KMS-11 (cell line): ENCODE measurements around the gene SACS.

Experiments
- H2AFZ ChIP-seq: fragments of 200-600 bp; sonication (generic); 2 replicates; pipeline ENCODE4 v1.6.1; 2016; ENCODE audit warnings: antibody characterized with exemption, mixed run types, low read depth
- H3K27ac ChIP-seq: fragments of 200-600 bp; sonication (generic); 2 replicates; pipeline ENCODE4 v1.6.1; 2016; ENCODE audit warnings: mild to moderate bottlenecking, mixed run types
- H3K27me3 ChIP-seq: fragments of 200-600 bp; sonication (generic); 2 replicates; pipeline ENCODE4 v1.6.1; 2017; ENCODE audit warnings: mild to moderate bottlenecking, low read depth, mixed run types, moderate library complexity; ENCODE audit not compliant: insufficient read depth
- H3K36me3 ChIP-seq: fragments of 200-600 bp; sonication (generic); 2 replicates; pipeline ENCODE4 v1.6.1; 2017; ENCODE audit warnings: mild to moderate bottlenecking, mixed run types; ENCODE audit not compliant: insufficient read depth
- H3K4me1 ChIP-seq: fragments of 200-600 bp; sonication (generic); 2 replicates; pipeline ENCODE4 v1.6.1; 2016; ENCODE audit warnings: mild to moderate bottlenecking, low read depth, mixed run types; ENCODE audit not compliant: poor library complexity, severe bottlenecking
- H3K4me2 ChIP-seq: fragments of 200-600 bp; sonication (generic); 2 replicates; pipeline ENCODE4 v1.7.0; 2016; ENCODE audit warnings: mild to moderate bottlenecking, mixed run types
- H3K4me3 ChIP-seq: fragments of 200-600 bp; sonication (generic); IDR thresholded peaks from 2 replicates; pipeline ENCODE4 v1.6.1; 2017; ENCODE audit warnings: low read depth, low read length, mixed read lengths; ENCODE audit not compliant: insufficient read depth
- H3K79me2 ChIP-seq: fragments of 200-600 bp; sonication (generic); 2 replicates; pipeline ENCODE4 v1.6.1; 2016; ENCODE audit warnings: low read depth, mixed run types; ENCODE audit not compliant: insufficient read depth
- H3K9ac ChIP-seq: fragments of 200-600 bp; sonication (generic); 2 replicates; pipeline ENCODE4 v1.6.1; 2016; ENCODE audit warnings: mild to moderate bottlenecking, mixed run types
- H4K20me1 ChIP-seq: fragments of 200-600 bp; sonication (generic); 2 replicates; pipeline ENCODE4 v1.6.1; 2016; ENCODE audit warnings: mild to moderate bottlenecking, mixed run types; ENCODE audit not compliant: insufficient read depth
- TF ChIP-seq, protein P1 (sequence below): fragments of 200-600 bp; sonication (generic); conservative IDR thresholded peaks from 2 replicates; pipeline ENCODE4 v1.6.1; 2017; ENCODE audit warnings: low read depth, mild to moderate bottlenecking, antibody characterized with exemption, low read length, moderate library complexity, mixed read lengths

The SACS gene

DNA sequence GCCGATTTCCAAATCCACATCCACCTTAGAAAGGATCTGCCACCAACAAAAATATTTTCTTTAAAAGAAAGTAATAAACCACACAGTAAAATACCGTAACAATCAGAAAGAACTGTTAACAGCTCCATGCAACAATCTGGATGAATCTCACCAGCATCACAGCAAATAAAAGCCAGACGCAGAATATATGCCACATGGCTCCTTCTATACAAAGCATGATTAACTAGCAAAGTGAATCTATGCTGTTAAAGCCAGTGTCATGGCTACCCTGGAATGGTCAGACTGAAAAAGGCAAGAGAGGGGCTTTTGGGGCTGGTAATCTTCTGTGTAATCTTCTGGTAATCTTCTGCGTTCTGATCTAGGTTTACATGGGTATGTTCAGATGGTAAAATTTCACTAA lies 81.3 kb downstream of the SACS start:
- Histone ChIP-seq H2AFZ (no peak overlapping the region), H4K20me1 (no peaks in the 10 kb centered on the region), H3K27me3 (no peaks in the 10 kb centered on the region), H3K27ac (no peak overlapping the region), H3K36me3 (no peaks in the 10 kb centered on the region), H3K4me1 (no peaks in the 10 kb centered on the region), H3K4me2 (no peak overlapping the region), H3K9ac (no peak overlapping the region), H3K4me3 (no peak overlapping the region), H3K79me2 (no peaks in the 10 kb centered on the region)
- TF ChIP-seq, protein P1, sequence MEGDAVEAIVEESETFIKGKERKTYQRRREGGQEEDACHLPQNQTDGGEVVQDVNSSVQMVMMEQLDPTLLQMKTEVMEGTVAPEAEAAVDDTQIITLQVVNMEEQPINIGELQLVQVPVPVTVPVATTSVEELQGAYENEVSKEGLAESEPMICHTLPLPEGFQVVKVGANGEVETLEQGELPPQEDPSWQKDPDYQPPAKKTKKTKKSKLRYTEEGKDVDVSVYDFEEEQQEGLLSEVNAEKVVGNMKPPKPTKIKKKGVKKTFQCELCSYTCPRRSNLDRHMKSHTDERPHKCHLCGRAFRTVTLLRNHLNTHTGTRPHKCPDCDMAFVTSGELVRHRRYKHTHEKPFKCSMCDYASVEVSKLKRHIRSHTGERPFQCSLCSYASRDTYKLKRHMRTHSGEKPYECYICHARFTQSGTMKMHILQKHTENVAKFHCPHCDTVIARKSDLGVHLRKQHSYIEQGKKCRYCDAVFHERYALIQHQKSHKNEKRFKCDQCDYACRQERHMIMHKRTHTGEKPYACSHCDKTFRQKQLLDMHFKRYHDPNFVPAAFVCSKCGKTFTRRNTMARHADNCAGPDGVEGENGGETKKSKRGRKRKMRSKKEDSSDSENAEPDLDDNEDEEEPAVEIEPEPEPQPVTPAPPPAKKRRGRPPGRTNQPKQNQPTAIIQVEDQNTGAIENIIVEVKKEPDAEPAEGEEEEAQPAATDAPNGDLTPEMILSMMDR = no peak

DNA sequence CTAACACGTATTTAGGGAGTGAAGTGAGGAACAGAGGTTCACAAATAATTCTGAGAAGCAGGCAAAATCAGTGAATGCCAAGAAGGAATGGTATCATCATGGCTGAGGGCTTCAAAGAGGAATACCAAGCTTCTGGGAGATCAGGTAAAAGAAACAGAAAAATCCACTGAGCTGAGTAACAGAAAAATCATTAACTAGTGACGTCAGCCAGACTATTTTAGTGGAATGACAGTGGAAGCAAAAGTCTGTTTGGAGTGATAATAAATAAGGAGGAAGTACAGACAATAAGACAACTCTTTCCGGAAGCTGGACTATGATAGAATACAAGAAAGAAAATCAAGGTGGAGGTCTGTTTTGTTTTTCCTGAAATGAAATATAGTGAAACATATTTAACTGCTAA lies 83.5 kb downstream of the SACS start:
- H3K79me2 ChIP-seq = no peaks in the 10 kb centered on the region
- TF ChIP-seq, protein P1 = no peak
- no peaks in the 10 kb centered on the region for H4K20me1 ChIP-seq
- H3K4me2 ChIP-seq = no peak overlapping the region
- H3K27ac ChIP-seq = no peak overlapping the region
- no peak overlapping the region for H3K4me3 ChIP-seq
- H2AFZ ChIP-seq = no peak overlapping the region
- H3K9ac ChIP-seq = no peak overlapping the region
- H3K27me3 ChIP-seq = no peaks in the 10 kb centered on the region
- H3K4me1 ChIP-seq = no peaks in the 10 kb centered on the region
- no peaks in the 10 kb centered on the region for H3K36me3 ChIP-seq

DNA sequence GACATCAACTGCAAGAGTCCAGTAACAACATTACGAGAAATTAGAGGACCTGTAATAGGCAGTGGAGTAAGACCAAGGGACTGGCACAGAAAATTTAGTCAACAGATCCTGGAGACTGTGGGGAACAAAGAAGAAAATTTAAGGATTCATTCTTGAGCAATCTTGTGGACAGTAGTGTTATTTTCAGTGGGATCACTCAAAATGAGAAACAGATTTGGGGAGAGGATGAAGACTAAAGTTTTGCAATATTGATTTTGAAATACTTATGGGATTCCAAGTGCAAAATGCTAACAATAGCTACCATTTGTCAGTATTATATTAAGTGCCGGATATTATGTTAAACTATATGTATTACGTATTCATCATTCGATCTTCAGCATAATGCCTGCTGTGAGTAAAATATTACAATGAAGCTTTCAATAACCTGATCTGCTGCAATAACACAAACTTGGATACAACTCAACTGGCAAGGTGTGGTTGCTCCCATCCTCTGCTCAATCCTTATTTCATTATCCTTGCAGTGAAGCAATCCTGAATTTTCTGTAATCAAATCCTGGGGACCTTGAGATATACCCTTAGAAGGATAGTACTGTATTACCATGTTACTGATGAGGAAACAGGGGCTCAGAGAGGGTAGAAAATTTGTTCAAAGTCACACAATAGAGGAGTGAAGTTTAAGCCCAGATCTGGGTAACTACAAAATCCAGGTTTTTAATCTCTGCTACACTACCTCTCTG lies 84.2 kb downstream of the SACS start:
- TF ChIP-seq, protein P1 = no peak
- H3K79me2 ChIP-seq = no peaks in the 10 kb centered on the region
- H3K27ac ChIP-seq = no peak overlapping the region
- H3K36me3 ChIP-seq = no peaks in the 10 kb centered on the region
- no peak overlapping the region for H3K4me3 ChIP-seq
- H3K9ac ChIP-seq = no peak overlapping the region
- no peaks in the 10 kb centered on the region for H3K27me3 ChIP-seq
- no peaks in the 10 kb centered on the region for H3K4me1 ChIP-seq
- no peak overlapping the region for H3K4me2 ChIP-seq
- no peak overlapping the region for H2AFZ ChIP-seq
- H4K20me1 ChIP-seq = no peaks in the 10 kb centered on the region

DNA sequence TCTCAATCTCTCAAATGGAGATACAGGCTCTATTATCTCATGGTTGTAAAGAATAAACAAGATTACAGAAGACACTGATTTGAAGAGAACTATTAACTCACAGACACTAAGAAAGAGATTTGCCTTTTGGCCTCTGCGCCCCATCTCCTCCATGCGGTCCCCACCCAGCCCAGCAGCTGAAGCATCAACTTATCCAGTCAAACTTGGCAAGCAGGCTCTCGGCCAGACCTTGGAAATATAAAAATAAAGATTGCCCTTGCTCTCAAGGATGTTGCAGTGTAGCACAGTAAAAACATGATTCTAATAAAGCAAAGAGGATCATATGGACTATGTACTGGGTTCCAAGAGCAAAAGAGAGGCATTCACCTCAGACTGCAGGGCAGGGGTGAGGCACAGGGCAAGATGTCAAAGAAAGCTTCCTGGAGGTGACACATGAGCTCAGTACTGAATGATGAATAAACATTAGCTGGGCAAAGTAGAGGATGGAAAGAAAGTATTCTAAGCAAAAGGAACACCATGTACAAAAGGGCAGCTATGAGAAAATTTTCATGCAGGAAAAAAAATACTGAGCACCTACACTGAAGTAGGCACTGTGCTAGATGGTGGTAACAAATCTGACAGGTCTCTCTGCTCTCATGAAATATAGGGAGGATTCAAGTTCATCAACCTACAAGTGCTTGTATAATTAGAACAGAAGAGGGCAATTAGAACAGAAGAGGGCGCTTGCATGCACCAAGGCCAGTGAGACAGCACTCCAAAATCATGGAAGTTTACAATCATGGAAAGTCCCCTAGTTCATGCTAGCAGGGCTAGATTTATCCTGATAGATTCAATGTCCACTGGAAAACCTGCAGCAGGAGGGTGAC lies 85.0 kb downstream of the SACS start:
- Histone ChIP-seq H3K9ac (no peak overlapping the region), H3K27me3 (no peaks in the 10 kb centered on the region), H3K36me3 (no peaks in the 10 kb centered on the region), H3K4me2 (no peak overlapping the region), H3K4me3 (no peak overlapping the region), H4K20me1 (no peaks in the 10 kb centered on the region), H3K79me2 (no peaks in the 10 kb centered on the region), H3K4me1 (no peaks in the 10 kb centered on the region), H3K27ac (no peak overlapping the region), H2AFZ (no peak overlapping the region)
- TF ChIP-seq, protein P1 = no peak
